MM.1S (cell line): ENCODE results near the gene SH3BP1.

Experiments used
- CTCF ChIP-seq: fragments of 300-600 bp; sonication (generic); IDR thresholded peaks from 2 replicates; pipeline ENCODE4 v1.5.1; 2016; ENCODE audit warnings: antibody characterized with exemption, low read length, mixed read lengths
- EZH2 ChIP-seq: fragments of 300-600 bp; sonication (generic); optimal IDR thresholded peaks from 2 replicates; pipeline ENCODE3; 2017; ENCODE audit warnings: low read depth, mild to moderate bottlenecking, antibody characterized with exemption, low read length, mixed read lengths
- EZH2phosphoT487 ChIP-seq: fragments of 300-600 bp; sonication (generic); IDR thresholded peaks from 2 replicates; pipeline ENCODE4 v1.6.1; 2018; ENCODE audit warnings: antibody characterized with exemption, low read length

GRCh38 chr22:37604074-37604473, 35.4 kb upstream of the SH3BP1 start:
- TF ChIP-seq CTCF (no peak), EZH2phosphoT487 (no peak), EZH2 (no peak)
